Measurements from ENCODE around the gene TOX3. TPM values are rescaled to one million over a fixed set of nuclear protein-coding genes. Genes with fewer than 3 reads are reported as not detected.

The TOX3 gene
- total and polyA plus RNA-seq, 2 donors (not counting 1 experiment from before 2014, with no cell fraction given): not detected

DNA sequence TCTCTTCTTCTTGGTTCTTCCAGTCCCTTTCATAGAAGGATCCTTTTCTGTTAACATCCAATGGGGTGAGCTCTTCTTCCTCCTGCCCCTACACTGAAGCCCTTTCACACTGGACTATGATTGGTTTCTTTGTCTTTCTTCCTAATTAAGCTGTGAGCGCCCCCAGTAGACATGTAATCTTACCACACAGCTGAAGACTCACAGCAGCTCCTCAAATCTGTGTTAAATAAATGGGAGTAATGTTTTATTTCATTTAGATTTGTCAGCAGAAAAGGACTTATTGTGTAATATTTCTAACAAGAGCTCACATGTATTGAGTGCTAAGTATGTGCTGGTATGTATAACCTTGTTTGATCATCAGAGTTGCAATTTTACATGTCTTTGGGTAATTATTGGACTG is 55.7 kb downstream of the TOX3 start:
- no peaks in the 10 kb centered on the region for H3K27me3 Mint-ChIP-seq
- H3K9me3 Mint-ChIP-seq (ENCODE audit: insufficient read depth): no peaks in the 10 kb centered on the region
- H3K27ac Mint-ChIP-seq: no peak overlapping the region
- no peak overlapping the region for H2AFZ ChIP-seq (ENCODE audit: insufficient read depth, low read depth, low read length, poor library complexity, severe bottlenecking)
- no CpG with 5 or more reads among the region's 1 CpG for WGBS (ENCODE audit: insufficient coverage)
- intact Hi-C loops (cut with micrococcal nuclease): no loop called here
- no peak overlapping the region for H3K9ac ChIP-seq (ENCODE audit: low read length)
- no peak overlapping the region for H3K27ac ChIP-seq (ENCODE audit: low read length in 2 of 2)
- CTCF ChIA-PET: no interaction called here
- TF ChIP-seq EZH2 (IDR thresholded peaks at IDR 0.05; ENCODE audit: borderline replicate concordance, insufficient read depth, low read depth, low read length, poor library complexity, severe bottlenecking): no peak
- TF ChIP-seq, protein P1, sequence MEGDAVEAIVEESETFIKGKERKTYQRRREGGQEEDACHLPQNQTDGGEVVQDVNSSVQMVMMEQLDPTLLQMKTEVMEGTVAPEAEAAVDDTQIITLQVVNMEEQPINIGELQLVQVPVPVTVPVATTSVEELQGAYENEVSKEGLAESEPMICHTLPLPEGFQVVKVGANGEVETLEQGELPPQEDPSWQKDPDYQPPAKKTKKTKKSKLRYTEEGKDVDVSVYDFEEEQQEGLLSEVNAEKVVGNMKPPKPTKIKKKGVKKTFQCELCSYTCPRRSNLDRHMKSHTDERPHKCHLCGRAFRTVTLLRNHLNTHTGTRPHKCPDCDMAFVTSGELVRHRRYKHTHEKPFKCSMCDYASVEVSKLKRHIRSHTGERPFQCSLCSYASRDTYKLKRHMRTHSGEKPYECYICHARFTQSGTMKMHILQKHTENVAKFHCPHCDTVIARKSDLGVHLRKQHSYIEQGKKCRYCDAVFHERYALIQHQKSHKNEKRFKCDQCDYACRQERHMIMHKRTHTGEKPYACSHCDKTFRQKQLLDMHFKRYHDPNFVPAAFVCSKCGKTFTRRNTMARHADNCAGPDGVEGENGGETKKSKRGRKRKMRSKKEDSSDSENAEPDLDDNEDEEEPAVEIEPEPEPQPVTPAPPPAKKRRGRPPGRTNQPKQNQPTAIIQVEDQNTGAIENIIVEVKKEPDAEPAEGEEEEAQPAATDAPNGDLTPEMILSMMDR (IDR thresholded peaks at IDR 0.05): no peak
- H3K9me3 ChIP-seq (ENCODE audit: control extremely low read depth in 1 of 3, control insufficient read depth in 2 of 3, insufficient read depth in 1 of 3, low read length in 2 of 3): no peaks in the 10 kb centered on the region
- H3K79me2 ChIP-seq (ENCODE audit: control insufficient read depth, insufficient read depth, low read length): no peaks in the 10 kb centered on the region
- no peaks in the 10 kb centered on the region for H3K36me3 ChIP-seq (replicated peaks in 1 of 2; ENCODE audit: control extremely low read depth in 1 of 2, control insufficient read depth in 1 of 2, extremely low read depth in 1 of 2, insufficient read depth in 2 of 2, low read length in 1 of 2)
- H3K4me3 ChIP-seq (ENCODE audit: control extremely low read depth in 1 of 5, extremely low read depth in 1 of 5, insufficient read depth in 1 of 5, low read depth in 2 of 5, low read length in 4 of 5): no peak overlapping the region
- H3K4me1 Mint-ChIP-seq: no peaks in the 10 kb centered on the region
- ATAC-seq (ENCODE audit: low read depth) (no peak), DNase-seq (no peak)
- no peak overlapping the region for H3K4me2 ChIP-seq (replicated peaks; ENCODE audit: low read depth, low read length, poor library complexity, severe bottlenecking)
- H4K20me1 ChIP-seq (ENCODE audit: control insufficient read depth, insufficient read depth, low read length, poor library complexity, severe bottlenecking): no peaks in the 10 kb centered on the region
- POLR2A ChIA-PET: no interaction called here
- no peak overlapping the region for H3K4me3 Mint-ChIP-seq
- no peaks in the 10 kb centered on the region for H3K27me3 ChIP-seq (replicated peaks in 1 of 4; ENCODE audit: control extremely low read depth in 1 of 4, control insufficient read depth in 3 of 4, insufficient read depth in 4 of 4, low read length in 3 of 4)
- H3K4me1 ChIP-seq (ENCODE audit: control insufficient read depth in 2 of 2, insufficient read depth in 2 of 2, low read length in 2 of 2): no peaks in the 10 kb centered on the region

DNA sequence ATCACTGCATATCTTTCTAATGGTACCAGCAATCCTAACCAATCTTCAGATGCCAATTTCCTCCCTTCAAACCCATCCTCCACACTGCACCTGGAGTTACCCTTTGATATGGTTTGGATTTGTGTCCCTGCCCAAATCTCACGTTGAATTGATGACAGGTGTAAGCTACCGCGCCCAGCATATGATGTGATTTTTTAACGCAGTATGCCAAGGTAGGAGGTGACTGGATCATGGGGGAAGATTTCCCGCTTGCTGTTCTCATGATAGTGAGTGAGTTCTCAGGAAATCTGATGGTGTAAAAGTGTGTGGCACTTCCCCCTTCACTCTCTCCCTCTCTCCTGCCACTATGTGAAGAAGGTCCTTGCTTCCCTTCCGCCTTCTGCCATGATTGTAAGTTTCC is 57.0 kb downstream of the TOX3 start:
- TF ChIP-seq, protein P1 (IDR thresholded peaks at IDR 0.05): no peak
- no peak for TF ChIP-seq EZH2 (IDR thresholded peaks at IDR 0.05; ENCODE audit: borderline replicate concordance, insufficient read depth, low read depth, low read length, poor library complexity, severe bottlenecking)
- intact Hi-C loops (cut with micrococcal nuclease): no loop called here
- H3K4me2 ChIP-seq (replicated peaks; ENCODE audit: low read depth, low read length, poor library complexity, severe bottlenecking): no peak overlapping the region
- no peaks in the 10 kb centered on the region for H3K9me3 Mint-ChIP-seq (ENCODE audit: insufficient read depth)
- no peaks in the 10 kb centered on the region for H3K4me1 Mint-ChIP-seq
- H3K27ac ChIP-seq (ENCODE audit: low read length in 2 of 2): no peak overlapping the region
- ChIA-PET CTCF (no interaction called here), POLR2A (no interaction called here)
- no peaks in the 10 kb centered on the region for H3K27me3 ChIP-seq (replicated peaks in 1 of 4; ENCODE audit: control extremely low read depth in 1 of 4, control insufficient read depth in 3 of 4, insufficient read depth in 4 of 4, low read length in 3 of 4)
- no peak overlapping the region for H2AFZ ChIP-seq (ENCODE audit: insufficient read depth, low read depth, low read length, poor library complexity, severe bottlenecking)
- H3K9ac ChIP-seq (ENCODE audit: low read length): no peak overlapping the region
- no peak overlapping the region for H3K4me3 ChIP-seq (ENCODE audit: control extremely low read depth in 1 of 5, extremely low read depth in 1 of 5, insufficient read depth in 1 of 5, low read depth in 2 of 5, low read length in 4 of 5)
- H4K20me1 ChIP-seq (ENCODE audit: control insufficient read depth, insufficient read depth, low read length, poor library complexity, severe bottlenecking): no peaks in the 10 kb centered on the region
- no peaks in the 10 kb centered on the region for H3K9me3 ChIP-seq (ENCODE audit: control extremely low read depth in 1 of 3, control insufficient read depth in 2 of 3, insufficient read depth in 1 of 3, low read length in 2 of 3)
- DNase-seq (no peak), ATAC-seq (ENCODE audit: low read depth) (no peak)
- no peaks in the 10 kb centered on the region for H3K36me3 ChIP-seq (replicated peaks in 1 of 2; ENCODE audit: control extremely low read depth in 1 of 2, control insufficient read depth in 1 of 2, extremely low read depth in 1 of 2, insufficient read depth in 2 of 2, low read length in 1 of 2)
- no peaks in the 10 kb centered on the region for H3K4me1 ChIP-seq (ENCODE audit: control insufficient read depth in 2 of 2, insufficient read depth in 2 of 2, low read length in 2 of 2)
- no peaks in the 10 kb centered on the region for H3K27me3 Mint-ChIP-seq
- no peak overlapping the region for H3K4me3 Mint-ChIP-seq
- WGBS (ENCODE audit: insufficient coverage): 91% methylated on average over 4 of the region's 6 CpGs
- no peaks in the 10 kb centered on the region for H3K79me2 ChIP-seq (ENCODE audit: control insufficient read depth, insufficient read depth, low read length)
- H3K27ac Mint-ChIP-seq: no peak overlapping the region
